IMR-90 (cell line): Measurements from ENCODE around the gene DENND5A. TPM values are rescaled to one million over a fixed set of nuclear protein-coding genes. Genes with fewer than 3 reads are reported as not detected.

Experiments
- ATAC-seq: fragments of 200-7000 bp; cut with Tn5 transposase; 2 replicates; pipeline ENCODE4 v1.9.1; 2020; ENCODE audit warnings: low read depth, mild to moderate bottlenecking, moderate library complexity
- BruUV-seq: library from RNA; stranded (reverse); fragments of 400-500 nt; replicated peaks from 2 replicates; lab custom pipeline; 2021; lab: Mats Ljungman, UMichigan
- CTCF ChIA-PET: fragments of 300-600 bp; formaldehyde crosslinking; extraction: SDS; loops from one replicate; lab custom pipeline; 2021; ENCODE audit warnings: antibody characterized with exemption; lab: Yijun Ruan, JAX
- POLR2A ChIA-PET: fragments of 300-600 bp; sonication (Branson Sonifier 250); formaldehyde crosslinking; loops from one replicate; lab custom pipeline; 2022; ENCODE audit warnings: antibody characterized with exemption; ENCODE audit not compliant: unreplicated experiment; lab: Charles Lee
- DNase-seq: peaks from one replicate; pipeline ENCODE4 v3.0.0; 2013
- H2AFZ ChIP-seq: replicated peaks from 2 replicates; pipeline ENCODE3; 2013; ENCODE audit warnings: low read length, mild to moderate bottlenecking; ENCODE audit not compliant: poor library complexity
- H2AK5ac ChIP-seq: 2 replicates; pipeline ENCODE4 v1.6.1; 2013; ENCODE audit warnings: low read depth, low read length, inconsistent platforms
- H2AK9ac ChIP-seq: replicated peaks from 2 replicates; pipeline ENCODE3; 2013; ENCODE audit warnings: mild to moderate bottlenecking, low read depth, low read length, moderate library complexity; ENCODE audit not compliant: poor library complexity
- H2BK120ac ChIP-seq: 2 replicates; pipeline ENCODE4 v1.6.1; 2013; ENCODE audit warnings: low read depth, low read length, inconsistent platforms
- H2BK15ac ChIP-seq: 3 replicates; pipeline ENCODE4 v1.6.1; 2013; ENCODE audit warnings: low read depth, low read length, inconsistent platforms
- H2BK20ac ChIP-seq: 2 replicates; pipeline ENCODE4 v1.6.1; 2013; ENCODE audit warnings: low read depth, mild to moderate bottlenecking, inconsistent platforms, low read length, moderate library complexity
- H2BK5ac ChIP-seq: 2 replicates; pipeline ENCODE4 v1.6.1; 2013; ENCODE audit warnings: mild to moderate bottlenecking, low read depth, low read length, inconsistent platforms; ENCODE audit not compliant: poor library complexity, severe bottlenecking
- H3K14ac ChIP-seq: replicated peaks from 2 replicates; pipeline ENCODE4 v1.6.1; 2013; ENCODE audit warnings: low read depth, low read length, inconsistent platforms
- H3K18ac ChIP-seq: 2 replicates; pipeline ENCODE4 v1.6.1; 2013; ENCODE audit warnings: low read depth, low read length, control low read depth
- H3K23ac ChIP-seq: 2 replicates; pipeline ENCODE4 v1.6.1; 2013; ENCODE audit warnings: low read depth, low read length, inconsistent platforms
- H3K27ac ChIP-seq: 2 replicates; pipeline ENCODE4 v1.5.1; 2013; ENCODE audit warnings: mild to moderate bottlenecking, control low read depth, low read length; ENCODE audit not compliant: insufficient read depth
- H3K27me3 ChIP-seq: 2 replicates; pipeline ENCODE4 v1.6.1; 2013; ENCODE audit warnings: low read length; ENCODE audit not compliant: control insufficient read depth, insufficient read depth
- H3K36me3 ChIP-seq: 2 replicates; pipeline ENCODE4 v1.6.1; 2013; ENCODE audit warnings: low read length, mixed read lengths; ENCODE audit not compliant: control insufficient read depth, insufficient read depth
- H3K4ac ChIP-seq: 2 replicates; pipeline ENCODE4 v1.6.1; 2013; ENCODE audit warnings: low read depth, low read length, inconsistent platforms
- H3K4me1 ChIP-seq: 2 replicates; pipeline ENCODE4 v1.6.1; 2013; ENCODE audit warnings: low read length, mixed read lengths; ENCODE audit not compliant: control insufficient read depth, insufficient read depth
- H3K4me2 ChIP-seq: 2 replicates; pipeline ENCODE4 v1.6.1; 2013; ENCODE audit warnings: low read depth, mild to moderate bottlenecking, control low read depth, low read length, moderate library complexity
- H3K4me3 ChIP-seq: 2 replicates; pipeline ENCODE4 v1.5.1; 2013; ENCODE audit warnings: low read depth, mild to moderate bottlenecking, control low read depth, low read length, moderate library complexity; ENCODE audit not compliant: insufficient read depth
- H3K56ac ChIP-seq: 2 replicates; pipeline ENCODE4 v1.6.1; 2013; ENCODE audit warnings: low read length, inconsistent platforms; ENCODE audit not compliant: insufficient read depth; ENCODE audit errors: extremely low read depth
- H3K79me1 ChIP-seq, 2 experiments: 2 replicates each; pipeline ENCODE4 v1.6.1; 2013; ENCODE audit warnings: low read length in 2 of 2, inconsistent platforms in 1 of 2, low read depth in 1 of 2
- H3K9ac ChIP-seq: 2 replicates; pipeline ENCODE4 v1.6.1; 2013; ENCODE audit warnings: low read depth, low read length, control low read depth
- H3K9me1 ChIP-seq: 2 replicates; pipeline ENCODE4 v1.6.1; 2013; ENCODE audit warnings: low read length, inconsistent platforms; ENCODE audit not compliant: insufficient read depth
- H3K9me3 ChIP-seq: 2 replicates; pipeline ENCODE4 v1.6.1; 2013; ENCODE audit warnings: low read length; ENCODE audit not compliant: control insufficient read depth, insufficient read depth
- H4K20me1 ChIP-seq: 2 replicates; pipeline ENCODE4 v1.6.1; 2013; ENCODE audit warnings: low read length, inconsistent platforms; ENCODE audit not compliant: insufficient read depth
- H4K5ac ChIP-seq: 2 replicates; pipeline ENCODE4 v1.6.1; 2013; ENCODE audit warnings: mild to moderate bottlenecking, low read depth, low read length, control low read depth
- H4K8ac ChIP-seq, 2 experiments: 2 replicates each; pipeline ENCODE4 v1.6.1; 2013; ENCODE audit warnings: low read depth in 2 of 2, low read length in 2 of 2, control low read depth in 1 of 2, inconsistent platforms in 1 of 2
- H4K91ac ChIP-seq: 2 replicates; pipeline ENCODE4 v1.6.1; 2013; ENCODE audit warnings: low read depth, low read length, inconsistent platforms; ENCODE audit not compliant: insufficient read depth
- BHLHE40 ChIP-seq: fragments of 150-350 bp; IDR thresholded peaks from 2 replicates; pipeline ENCODE4 v1.6.1; 2016; ENCODE audit warnings: mild to moderate bottlenecking, low read depth, low read length
- CEBPB ChIP-seq: IDR thresholded peaks from 2 replicates; pipeline ENCODE4 v1.6.1; 2012; ENCODE audit warnings: low read depth, low read length, improper control_type of control experiment
- CTCF ChIP-seq: conservative IDR thresholded peaks from 2 replicates; pipeline ENCODE4 v1.5.1; 2012; ENCODE audit warnings: mild to moderate bottlenecking, low read depth, low read length, improper control_type of control experiment
- MXI1 ChIP-seq: IDR thresholded peaks from 2 replicates; pipeline ENCODE4 v1.6.1; 2012; ENCODE audit warnings: low read depth, mild to moderate bottlenecking, low read length, moderate library complexity, borderline replicate concordance
- NFE2L2 ChIP-seq: fragments of 150-350 bp; IDR thresholded peaks from 2 replicates; pipeline ENCODE4 v1.6.1; 2016; ENCODE audit warnings: low read depth, mild to moderate bottlenecking, low read length
- POLR2A ChIP-seq: IDR thresholded peaks from 2 replicates; pipeline ENCODE4 v1.6.1; 2012; ENCODE audit warnings: mild to moderate bottlenecking, low read depth, low read length
- RCOR1 ChIP-seq: IDR thresholded peaks from 2 replicates; pipeline ENCODE4 v1.6.1; 2012; ENCODE audit warnings: mild to moderate bottlenecking, low read length, improper control_type of control experiment; ENCODE audit not compliant: insufficient replicate concordance
- WGBS, 2 experiments: methylation state at CpG; one replicate each; pipeline versions ENCODE4 v1.1.5 to v1.1.7; 2013; ENCODE audit warnings: missing lambda C conversion rate in 2 of 2; ENCODE audit not compliant: insufficient read length in 1 of 2; ENCODE audit errors: extremely low coverage in 2 of 2; 5-methylcytosine and 5-hydroxymethylcytosine counted together
- dilution Hi-C: fragments of 300-500 bp; cut with HindIII; formaldehyde crosslinking; loops from one replicate; pipeline ENCODE4 v1.14.3; 2018; ENCODE audit warnings: low sequenced_read_pairs; ENCODE audit not compliant: unreplicated experiment
- in situ Hi-C: fragments of 300-500 bp; cut with MboI; formaldehyde crosslinking; loops from 3 replicates; pipeline ENCODE4 v1.14.3; 2019; ENCODE audit warnings: low sequenced_read_pairs, inconsistent platforms, mixed read lengths
- intact Hi-C: fragments of 100-400 bp; cut with micrococcal nuclease; formaldehyde crosslinking; loops from 2 replicates; pipeline ENCODE4 v1.10.0; 2022
- polyA plus RNA-seq, 3 experiments: library from polyadenylated mRNA; depleted of rRNA; stranded (reverse); fragments of >200 nt; gene quantifications; 2 replicates each; pipeline ENCODE4 v1.2.3, GENCODE V29; 2012; ENCODE audit warnings: low replicate concordance in 1 of 3
- total RNA-seq: library from RNA; depleted of rRNA; stranded (reverse); fragments of >200 nt; gene quantifications from 2 replicates; pipeline ENCODE4 v1.2.3, GENCODE V29; 2012
- TF ChIP-seq, protein P1 (sequence below): fragments of 150-350 bp; IDR thresholded peaks from 2 replicates; pipeline ENCODE4 v1.6.1; 2016; ENCODE audit warnings: low read depth, mild to moderate bottlenecking, low read length, moderate library complexity, borderline replicate concordance

The DENND5A gene
- total and polyA plus RNA-seq, 2 of the 4 experiments (the other 2 are of a cell fraction), result 179 to 192 TPM

- H2AK5ac ChIP-seq, result no peak overlapping the region
- ATAC-seq (no peak), DNase-seq (no peak)
- intact Hi-C loops (no loop called here), dilution Hi-C loops (no loop called here), in situ Hi-C loops (loop anchor here (25.0 kb wide), 1 partner anchor 456 kb away; the partner anchor contains the start of genes RPL27A and TRIM66)
- H2BK5ac ChIP-seq, result no peak overlapping the region
- no peak overlapping the region for H4K8ac ChIP-seq
- H3K4ac ChIP-seq, result no peak overlapping the region
- no peak overlapping the region for H4K91ac ChIP-seq
- no peak overlapping the region for H3K56ac ChIP-seq
- no peak overlapping the region for H3K4me2 ChIP-seq
- H3K4me3 ChIP-seq, result no peak overlapping the region
- no peak overlapping the region for H2BK15ac ChIP-seq
- no peak overlapping the region for H4K5ac ChIP-seq
- BruUV-seq, result no TSS peak
- H3K4me1 ChIP-seq, result peaks cover 10% of the 10 kb centered on the region
- no peaks in the 10 kb centered on the region for H3K27me3 ChIP-seq
- H3K23ac ChIP-seq, result no peak overlapping the region
- no peak overlapping the region for H2BK120ac ChIP-seq
- ChIA-PET CTCF (no interaction called here), POLR2A (no interaction called here)
- H3K18ac ChIP-seq, result no peak overlapping the region
- no peak overlapping the region for H2AK9ac ChIP-seq
- H2BK20ac ChIP-seq, result no peak overlapping the region
- no peak overlapping the region for H2AFZ ChIP-seq
- no CpG with 5 or more reads among the region's 1 CpG for WGBS, 2 experiments
- H3K36me3 ChIP-seq, result peaks cover 73% of the 10 kb centered on the region
- H3K79me1 ChIP-seq, result peaks cover 34 to 73% of the 10 kb centered on the region in 2 experiments
- H3K27ac ChIP-seq, result no peak overlapping the region
- TF ChIP-seq, protein P1, sequence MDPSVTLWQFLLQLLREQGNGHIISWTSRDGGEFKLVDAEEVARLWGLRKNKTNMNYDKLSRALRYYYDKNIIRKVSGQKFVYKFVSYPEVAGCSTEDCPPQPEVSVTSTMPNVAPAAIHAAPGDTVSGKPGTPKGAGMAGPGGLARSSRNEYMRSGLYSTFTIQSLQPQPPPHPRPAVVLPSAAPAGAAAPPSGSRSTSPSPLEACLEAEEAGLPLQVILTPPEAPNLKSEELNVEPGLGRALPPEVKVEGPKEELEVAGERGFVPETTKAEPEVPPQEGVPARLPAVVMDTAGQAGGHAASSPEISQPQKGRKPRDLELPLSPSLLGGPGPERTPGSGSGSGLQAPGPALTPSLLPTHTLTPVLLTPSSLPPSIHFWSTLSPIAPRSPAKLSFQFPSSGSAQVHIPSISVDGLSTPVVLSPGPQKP, result no peak
- TF ChIP-seq MXI1 (no peak), RCOR1 (no peak), POLR2A (no peak), CTCF (no peak), BHLHE40 (no peak), NFE2L2 (no peak), CEBPB (no peak)
- H4K20me1 ChIP-seq, result peaks cover 9% of the 10 kb centered on the region; the same call in 1 of the 2 replicates
- H3K9me1 ChIP-seq, result peaks cover 22% of the 10 kb centered on the region
- H3K14ac ChIP-seq, result no peak overlapping the region
- no peaks in the 10 kb centered on the region for H3K9me3 ChIP-seq
- no peak overlapping the region for H3K9ac ChIP-seq
These were observed 121.4 kb downstream of the DENND5A start for GRCh38 chr11:9143721-9144120.
